ENCODE measurements around the gene PRKD2. TPM values are rescaled to one million over a fixed set of nuclear protein-coding genes. Genes with fewer than 3 reads are reported as not detected.

The PRKD2 gene
- total RNA-seq, 1 experiment from 2014 or later, result 45.4 TPM

DNA sequence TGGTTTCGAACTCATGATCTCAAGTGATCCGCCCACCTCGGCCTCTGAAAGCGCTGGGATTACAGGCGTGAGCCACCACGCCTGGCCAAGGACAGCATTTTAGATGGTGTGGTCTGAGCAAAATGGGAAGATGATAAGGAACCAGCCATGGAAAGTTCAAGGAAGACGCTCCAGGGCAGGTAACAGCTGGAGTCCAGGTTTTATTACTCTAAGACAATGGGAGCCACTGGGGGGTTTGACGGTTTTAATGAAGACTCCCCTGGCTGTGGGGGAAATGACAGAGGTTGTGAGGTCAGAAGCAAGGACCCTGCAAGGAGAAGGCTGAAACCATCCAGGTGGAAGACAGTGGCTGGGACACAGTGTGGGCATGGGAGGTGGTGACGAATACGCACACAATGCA is 20.9 kb downstream of the PRKD2 start:
- POLR2A ChIA-PET, result no interaction called here
- no peaks in the 10 kb centered on the region for H3K4me1 Mint-ChIP-seq (ENCODE audit: low read depth, unreplicated experiment)
- DNase-seq, result no peak
- Histone ChIP-seq H3K9me3 (no peaks in the 10 kb centered on the region), H3K4me3 (ENCODE audit: low read depth, low read length) (no peak overlapping the region), H3K27me3 (replicated peaks; ENCODE audit: control insufficient read depth, insufficient read depth, low read length) (no peaks in the 10 kb centered on the region), H3K36me3 (ENCODE audit: control insufficient read depth, insufficient read depth, low read length) (peaks cover 10% of the 10 kb centered on the region), H3K4me1 (no peaks in the 10 kb centered on the region)
- CTCF ChIA-PET, result no interaction called here
- no TSS peak for BruUV-seq (replicated peaks)
- no peaks in the 10 kb centered on the region for H3K9me3 Mint-ChIP-seq (ENCODE audit: unreplicated experiment)
- TF ChIP-seq, protein P1, sequence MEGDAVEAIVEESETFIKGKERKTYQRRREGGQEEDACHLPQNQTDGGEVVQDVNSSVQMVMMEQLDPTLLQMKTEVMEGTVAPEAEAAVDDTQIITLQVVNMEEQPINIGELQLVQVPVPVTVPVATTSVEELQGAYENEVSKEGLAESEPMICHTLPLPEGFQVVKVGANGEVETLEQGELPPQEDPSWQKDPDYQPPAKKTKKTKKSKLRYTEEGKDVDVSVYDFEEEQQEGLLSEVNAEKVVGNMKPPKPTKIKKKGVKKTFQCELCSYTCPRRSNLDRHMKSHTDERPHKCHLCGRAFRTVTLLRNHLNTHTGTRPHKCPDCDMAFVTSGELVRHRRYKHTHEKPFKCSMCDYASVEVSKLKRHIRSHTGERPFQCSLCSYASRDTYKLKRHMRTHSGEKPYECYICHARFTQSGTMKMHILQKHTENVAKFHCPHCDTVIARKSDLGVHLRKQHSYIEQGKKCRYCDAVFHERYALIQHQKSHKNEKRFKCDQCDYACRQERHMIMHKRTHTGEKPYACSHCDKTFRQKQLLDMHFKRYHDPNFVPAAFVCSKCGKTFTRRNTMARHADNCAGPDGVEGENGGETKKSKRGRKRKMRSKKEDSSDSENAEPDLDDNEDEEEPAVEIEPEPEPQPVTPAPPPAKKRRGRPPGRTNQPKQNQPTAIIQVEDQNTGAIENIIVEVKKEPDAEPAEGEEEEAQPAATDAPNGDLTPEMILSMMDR (IDR thresholded peaks at IDR 0.05; ENCODE audit: insufficient read depth in 1 of 2, low read depth in 1 of 2, low read length in 1 of 2, severe bottlenecking in 1 of 2, unreplicated experiment in 1 of 2), result no peak
- no peaks in the 10 kb centered on the region for H3K27me3 Mint-ChIP-seq (ENCODE audit: insufficient read depth, unreplicated experiment)
- H3K36me3 Mint-ChIP-seq (ENCODE audit: insufficient read depth, unreplicated experiment), result peaks cover 79% of the 10 kb centered on the region
- H3K4me3 Mint-ChIP-seq (ENCODE audit: unreplicated experiment), result no peak overlapping the region
- intact Hi-C loops (cut with micrococcal nuclease; ENCODE audit: unreplicated experiment), result no loop called here
- H3K27ac Mint-ChIP-seq (ENCODE audit: unreplicated experiment), result no peak overlapping the region

DNA sequence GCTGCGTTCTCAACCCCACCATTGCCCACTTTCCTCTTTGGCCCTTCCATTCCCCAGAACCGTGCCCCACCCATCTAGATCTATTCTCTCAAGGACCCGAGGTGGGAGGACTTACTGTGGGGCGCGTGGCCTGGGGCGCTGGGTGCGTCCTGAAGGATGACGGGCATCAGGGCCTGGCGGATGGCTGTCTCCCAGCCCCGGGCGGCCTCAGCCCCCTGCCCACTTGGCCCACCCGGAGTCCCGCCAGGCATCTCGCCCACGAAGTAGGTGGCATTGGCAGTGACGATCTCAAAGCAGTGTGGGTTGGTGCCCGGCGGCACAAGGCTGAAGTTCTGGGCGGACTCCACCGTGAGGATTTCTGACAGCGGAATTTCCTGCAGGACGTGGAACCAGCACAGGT is 23.2 kb downstream of the PRKD2 start:
- no TSS peak for BruUV-seq (replicated peaks)
- peaks cover 9% of the 10 kb centered on the region for H3K36me3 ChIP-seq (ENCODE audit: control insufficient read depth, insufficient read depth, low read length)
- no peaks in the 10 kb centered on the region for H3K9me3 ChIP-seq
- TF ChIP-seq, protein P1 (IDR thresholded peaks at IDR 0.05; ENCODE audit: insufficient read depth in 1 of 2, low read depth in 1 of 2, low read length in 1 of 2, severe bottlenecking in 1 of 2, unreplicated experiment in 1 of 2), result no peak
- POLR2A ChIA-PET, result no interaction called here
- Mint-ChIP-seq H3K4me1 (ENCODE audit: low read depth, unreplicated experiment) (no peaks in the 10 kb centered on the region), H3K4me3 (ENCODE audit: unreplicated experiment) (no peak overlapping the region), H3K27me3 (ENCODE audit: insufficient read depth, unreplicated experiment) (no peaks in the 10 kb centered on the region), H3K9me3 (ENCODE audit: unreplicated experiment) (no peaks in the 10 kb centered on the region), H3K27ac (ENCODE audit: unreplicated experiment) (no peak overlapping the region), H3K36me3 (ENCODE audit: insufficient read depth, unreplicated experiment) (peaks cover 74% of the 10 kb centered on the region)
- H3K4me3 ChIP-seq (ENCODE audit: low read depth, low read length), result no peak overlapping the region
- intact Hi-C loops (cut with micrococcal nuclease; ENCODE audit: unreplicated experiment), result no loop called here
- no peaks in the 10 kb centered on the region for H3K4me1 ChIP-seq
- DNase-seq, result no peak
- no peaks in the 10 kb centered on the region for H3K27me3 ChIP-seq (replicated peaks; ENCODE audit: control insufficient read depth, insufficient read depth, low read length)
- CTCF ChIA-PET, result no interaction called here

DNA sequence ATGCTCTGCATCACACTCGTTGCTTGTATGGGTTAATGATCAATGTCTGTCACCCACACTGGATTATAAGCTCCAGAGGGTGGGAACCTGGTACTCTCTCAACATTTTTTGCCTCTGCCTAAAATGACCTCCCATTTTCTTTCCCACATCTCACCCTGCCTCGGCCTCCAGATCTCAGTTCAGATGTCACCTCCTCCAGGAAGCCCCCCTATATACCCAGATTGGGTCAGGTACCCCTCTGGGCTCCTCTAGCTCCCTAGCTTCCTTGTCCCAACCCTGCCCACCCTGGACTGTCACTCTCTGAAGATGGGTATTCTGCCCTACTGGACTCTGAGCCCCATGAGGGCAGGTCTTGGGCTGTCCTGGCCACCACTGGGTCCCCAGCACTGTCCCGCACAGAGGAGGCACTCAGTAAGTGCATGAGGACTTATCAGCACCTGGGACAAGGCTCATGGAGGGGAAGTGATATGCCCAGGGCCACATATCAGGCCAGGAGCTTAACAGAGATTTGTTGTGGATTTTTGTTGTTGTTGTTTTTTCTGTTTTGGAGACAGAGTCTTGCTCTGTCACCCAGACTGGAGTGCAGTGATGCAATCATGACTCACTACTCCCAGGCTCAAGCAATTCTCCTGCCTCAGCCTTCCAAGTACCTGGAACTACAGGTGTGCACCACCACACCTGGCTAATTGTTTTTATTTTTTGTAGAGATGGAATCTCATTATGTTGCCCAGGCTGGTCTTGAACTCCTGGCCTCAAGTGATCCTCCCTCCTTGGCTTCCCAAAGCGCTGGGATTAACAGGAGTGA is 23.8 kb downstream of the PRKD2 start:
- intact Hi-C loops (cut with micrococcal nuclease; ENCODE audit: unreplicated experiment), result no loop called here
- Mint-ChIP-seq H3K27ac (ENCODE audit: unreplicated experiment) (no peak overlapping the region), H3K27me3 (ENCODE audit: insufficient read depth, unreplicated experiment) (no peaks in the 10 kb centered on the region), H3K9me3 (ENCODE audit: unreplicated experiment) (no peaks in the 10 kb centered on the region), H3K4me1 (ENCODE audit: low read depth, unreplicated experiment) (no peaks in the 10 kb centered on the region), H3K36me3 (ENCODE audit: insufficient read depth, unreplicated experiment) (peaks cover 79% of the 10 kb centered on the region), H3K4me3 (ENCODE audit: unreplicated experiment) (no peak overlapping the region)
- POLR2A ChIA-PET, result no interaction called here
- TF ChIP-seq, protein P1 (IDR thresholded peaks at IDR 0.05; ENCODE audit: insufficient read depth in 1 of 2, low read depth in 1 of 2, low read length in 1 of 2, severe bottlenecking in 1 of 2, unreplicated experiment in 1 of 2), result no peak
- DNase-seq, result no peak
- Histone ChIP-seq H3K4me3 (ENCODE audit: low read depth, low read length) (no peak overlapping the region), H3K9me3 (no peaks in the 10 kb centered on the region), H3K36me3 (ENCODE audit: control insufficient read depth, insufficient read depth, low read length) (peaks cover 9% of the 10 kb centered on the region), H3K4me1 (no peaks in the 10 kb centered on the region), H3K27me3 (replicated peaks; ENCODE audit: control insufficient read depth, insufficient read depth, low read length) (no peaks in the 10 kb centered on the region)
- CTCF ChIA-PET, result no interaction called here
- no TSS peak for BruUV-seq (replicated peaks)
